RWPE2 (cell line): ENCODE results near the gene CLRN2.

Experiments
- ATAC-seq: fragments of 200-7000 bp; cut with Tn5 transposase; 3 replicates; pipeline ENCODE4 v1.9.1; 2021; ENCODE audit warnings: low read depth
- DNase-seq: peaks from one replicate; pipeline ENCODE4 v3.0.0-alpha.2; 2020; ENCODE audit warnings: low spot score
- H3K27ac ChIP-seq: fragments of 450-650 bp; 2 replicates; pipeline ENCODE4 v1.5.1; 2017; ENCODE audit warnings: mild to moderate bottlenecking; ENCODE audit not compliant: poor library complexity, severe bottlenecking
- H3K27me3 ChIP-seq: fragments of 250-450 bp; sonication (Bioruptor Pico); 2 replicates; pipeline ENCODE4 v1.5.1; 2021; ENCODE audit warnings: mild to moderate bottlenecking, moderate library complexity; ENCODE audit not compliant: insufficient read depth, poor library complexity, severe bottlenecking
- H3K36me3 ChIP-seq: fragments of 250-450 bp; sonication (Bioruptor Pico); 2 replicates; pipeline ENCODE4 v1.5.1; 2020; ENCODE audit warnings: low read depth, mild to moderate bottlenecking, moderate library complexity
- H3K4me1 ChIP-seq: fragments of 250-450 bp; sonication (Bioruptor Pico); 2 replicates; pipeline ENCODE4 v1.5.1; 2021; ENCODE audit warnings: mild to moderate bottlenecking, moderate library complexity; ENCODE audit not compliant: insufficient read depth, poor library complexity, severe bottlenecking
- H3K4me3 ChIP-seq: fragments of 250-450 bp; sonication (Bioruptor Pico); 2 replicates; pipeline ENCODE4 v1.5.1; 2021; ENCODE audit warnings: mild to moderate bottlenecking, moderate library complexity; ENCODE audit not compliant: severe bottlenecking
- H3K9me3 ChIP-seq: fragments of 250-450 bp; sonication (Bioruptor Pico); 2 replicates; pipeline ENCODE4 v1.5.1; 2021; ENCODE audit warnings: mild to moderate bottlenecking, moderate library complexity; ENCODE audit not compliant: severe bottlenecking
- TF ChIP-seq, protein P1 (sequence below): fragments of 450-650 bp; IDR thresholded peaks from one replicate; pipeline ENCODE4 v1.5.1; 2017; ENCODE audit warnings: mild to moderate bottlenecking, moderate library complexity; ENCODE audit not compliant: poor library complexity, severe bottlenecking

The CLRN2 gene

DNA sequence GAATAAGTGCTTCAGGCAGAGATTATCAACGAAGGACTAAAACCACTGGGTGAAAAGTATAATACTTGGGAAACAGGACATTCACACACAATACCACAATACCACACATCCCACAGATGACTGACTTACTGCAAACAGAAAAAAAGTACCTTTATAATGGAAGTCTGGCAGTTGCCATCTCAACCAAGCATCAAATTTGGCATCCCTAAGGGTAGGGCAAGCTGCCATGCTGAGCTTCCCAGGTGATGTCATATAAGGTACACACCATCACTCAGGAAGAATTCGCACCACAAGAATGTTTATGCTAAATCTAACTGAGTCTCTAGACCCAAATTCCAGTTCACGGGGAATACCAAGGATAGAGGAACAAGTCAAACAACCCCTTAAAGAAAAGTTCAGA, 12.2 kb upstream of the CLRN2 start:
- no peak for ATAC-seq
- no peak for DNase-seq
- Histone ChIP-seq H3K4me1 (no peaks in the 10 kb centered on the region), H3K27ac (no peak overlapping the region), H3K27me3 (no peaks in the 10 kb centered on the region), H3K9me3 (no peaks in the 10 kb centered on the region), H3K4me3 (no peak overlapping the region), H3K36me3 (peaks cover 80% of the 10 kb centered on the region)
- TF ChIP-seq, protein P1, sequence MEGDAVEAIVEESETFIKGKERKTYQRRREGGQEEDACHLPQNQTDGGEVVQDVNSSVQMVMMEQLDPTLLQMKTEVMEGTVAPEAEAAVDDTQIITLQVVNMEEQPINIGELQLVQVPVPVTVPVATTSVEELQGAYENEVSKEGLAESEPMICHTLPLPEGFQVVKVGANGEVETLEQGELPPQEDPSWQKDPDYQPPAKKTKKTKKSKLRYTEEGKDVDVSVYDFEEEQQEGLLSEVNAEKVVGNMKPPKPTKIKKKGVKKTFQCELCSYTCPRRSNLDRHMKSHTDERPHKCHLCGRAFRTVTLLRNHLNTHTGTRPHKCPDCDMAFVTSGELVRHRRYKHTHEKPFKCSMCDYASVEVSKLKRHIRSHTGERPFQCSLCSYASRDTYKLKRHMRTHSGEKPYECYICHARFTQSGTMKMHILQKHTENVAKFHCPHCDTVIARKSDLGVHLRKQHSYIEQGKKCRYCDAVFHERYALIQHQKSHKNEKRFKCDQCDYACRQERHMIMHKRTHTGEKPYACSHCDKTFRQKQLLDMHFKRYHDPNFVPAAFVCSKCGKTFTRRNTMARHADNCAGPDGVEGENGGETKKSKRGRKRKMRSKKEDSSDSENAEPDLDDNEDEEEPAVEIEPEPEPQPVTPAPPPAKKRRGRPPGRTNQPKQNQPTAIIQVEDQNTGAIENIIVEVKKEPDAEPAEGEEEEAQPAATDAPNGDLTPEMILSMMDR = no peak

GRCh38 chr4:17504081-17504480, 10.9 kb upstream of the CLRN2 start:
- Histone ChIP-seq H3K4me3 (no peak overlapping the region), H3K36me3 (peaks cover 78% of the 10 kb centered on the region), H3K27ac (no peak overlapping the region), H3K27me3 (no peaks in the 10 kb centered on the region), H3K9me3 (no peaks in the 10 kb centered on the region), H3K4me1 (no peaks in the 10 kb centered on the region)
- DNase-seq (no peak), ATAC-seq (no peak)
- TF ChIP-seq, protein P1 = no peak

- H3K4me1 ChIP-seq = peaks cover 16% of the 10 kb centered on the region
- H3K27me3 ChIP-seq = no peaks in the 10 kb centered on the region
- no peak overlapping the region for H3K4me3 ChIP-seq
- no peak for DNase-seq
- TF ChIP-seq, protein P1 = no peak
- no peaks in the 10 kb centered on the region for H3K9me3 ChIP-seq
- H3K27ac ChIP-seq = no peak overlapping the region
- peaks cover 43% of the 10 kb centered on the region for H3K36me3 ChIP-seq
- ATAC-seq = no peak
These were observed 4.4 kb upstream of the CLRN2 start for GRCh38 chr4:17510582-17510981.

DNA sequence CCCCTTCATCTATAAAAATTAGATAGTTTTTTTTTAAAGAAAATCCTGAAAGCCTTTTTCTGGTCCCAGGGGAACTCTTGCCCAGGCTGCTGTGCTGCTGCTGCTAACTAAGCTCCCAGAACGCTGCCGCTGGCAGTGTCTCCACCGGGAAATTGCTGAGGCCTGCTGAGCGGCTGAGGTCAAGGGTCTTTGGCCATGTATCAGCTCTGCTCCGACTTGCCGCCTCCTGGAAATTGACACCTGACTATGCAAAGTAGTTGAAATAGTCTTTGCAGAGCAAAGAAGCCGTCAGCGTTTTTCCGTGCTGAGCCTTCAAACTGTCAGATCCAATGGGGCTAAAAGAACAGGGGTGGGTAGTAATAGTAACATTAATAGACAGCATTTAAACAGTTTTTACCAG, 3.9 kb upstream of the CLRN2 start:
- Histone ChIP-seq H3K27ac (peak overlapping the region; percentile 26), H3K36me3 (peaks cover 38% of the 10 kb centered on the region), H3K9me3 (no peaks in the 10 kb centered on the region), H3K4me3 (peak overlapping the region; percentile 89), H3K27me3 (no peaks in the 10 kb centered on the region), H3K4me1 (peaks cover 16% of the 10 kb centered on the region)
- DNase-seq (no peak), ATAC-seq (no peak)
- TF ChIP-seq, protein P1 = no peak

DNA sequence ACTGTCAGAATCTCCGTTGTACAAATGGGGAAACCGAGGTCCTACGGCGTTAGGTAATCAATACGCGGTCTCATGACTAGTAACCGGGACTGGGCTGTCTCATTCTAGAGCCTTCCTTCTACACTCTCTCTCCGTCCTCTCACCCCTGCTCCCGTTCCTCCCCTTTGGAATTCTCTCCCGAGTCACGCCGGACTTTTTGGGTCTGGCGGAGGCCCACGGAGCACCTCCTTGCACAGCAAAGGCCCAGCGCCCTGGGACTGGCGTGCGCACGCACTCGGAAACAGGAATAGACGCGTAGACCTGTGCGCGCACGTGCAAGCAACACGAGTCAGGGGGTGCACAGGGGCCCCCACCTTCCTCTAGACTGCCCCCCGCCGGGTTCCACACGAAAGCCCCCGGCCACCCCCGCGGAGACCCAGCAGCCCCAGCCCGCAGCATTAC, 3.4 kb upstream of the CLRN2 start:
- Histone ChIP-seq H3K27ac (peak overlapping the region; percentile 26), H3K36me3 (peaks cover 35% of the 10 kb centered on the region), H3K9me3 (no peaks in the 10 kb centered on the region), H3K4me1 (peaks cover 16% of the 10 kb centered on the region), H3K27me3 (no peaks in the 10 kb centered on the region), H3K4me3 (peak overlapping the region; percentile 89)
- ATAC-seq (peak; percentile 56), DNase-seq (peak; percentile 62)
- TF ChIP-seq, protein P1 = no peak
